WTC11 (cell line): ENCODE measurements around the gene TP63. TPM values are rescaled to one million over a fixed set of nuclear protein-coding genes. Genes with fewer than 3 reads are reported as not detected.

Experiments used
- ATAC-seq: fragments of 200-7000 bp; cut with Tn5 transposase; 2 replicates; pipeline ENCODE4 v1.10.0; 2021; ENCODE audit warnings: mild to moderate bottlenecking, moderate library complexity
- CTCF ChIA-PET: fragments of 300-600 bp; sonication (Branson Sonifier 250); formaldehyde crosslinking; loops from one replicate; lab custom pipeline; 2021; ENCODE audit warnings: antibody characterized with exemption; lab: Charles Lee
- POLR2A ChIA-PET: fragments of 350-600 bp; sonication (Branson Sonifier 250); formaldehyde crosslinking; loops from one replicate; lab custom pipeline; 2021; ENCODE audit warnings: antibody characterized with exemption; lab: Charles Lee
- DNase-seq: peaks from one replicate; pipeline ENCODE4 v3.0.0; 2021; ENCODE audit warnings: low spot score
- H3K27ac Mint-ChIP-seq: 2 replicates; pipeline ENCODE4 v1.8.0; 2021; ENCODE audit warnings: mixed read lengths
- H3K27me3 Mint-ChIP-seq: 2 replicates; pipeline ENCODE4 v1.8.0; 2021; ENCODE audit warnings: low read depth, mild to moderate bottlenecking, moderate library complexity, mixed read lengths
- H3K36me3 Mint-ChIP-seq: 2 replicates; pipeline ENCODE4 v1.8.0; 2021; ENCODE audit warnings: mixed read lengths
- H3K4me1 Mint-ChIP-seq: 2 replicates; pipeline ENCODE4 v1.8.0; 2022; ENCODE audit warnings: mixed read lengths
- H3K4me3 Mint-ChIP-seq: 2 replicates; pipeline ENCODE4 v1.8.0; 2021; ENCODE audit warnings: mild to moderate bottlenecking, moderate library complexity, mixed read lengths
- H3K9me3 Mint-ChIP-seq: 2 replicates; pipeline ENCODE4 v1.8.0; 2021; ENCODE audit warnings: mixed read lengths
- AR ChIP-seq: fragments of 250-450 bp; sonication (Bioruptor Pico); IDR thresholded peaks from 2 replicates; pipeline ENCODE4 v1.9.0; 2021; ENCODE audit warnings: mild to moderate bottlenecking
- CREB1 ChIP-seq: sonication (generic); formaldehyde crosslinking; IDR thresholded peaks from 2 replicates; pipeline ENCODE4 v1.8.0; 2023; ENCODE audit warnings: mild to moderate bottlenecking, missing genetic modification reagents
- E2F1 ChIP-seq: sonication (generic); formaldehyde crosslinking; IDR thresholded peaks from 2 replicates; pipeline ENCODE4 v1.8.0; 2022; ENCODE audit warnings: mild to moderate bottlenecking, missing genetic modification reagents
- E2F4 ChIP-seq: sonication (generic); formaldehyde crosslinking; IDR thresholded peaks from 2 replicates; pipeline ENCODE4 v1.8.1; 2022; ENCODE audit warnings: low read depth, mild to moderate bottlenecking, moderate library complexity, missing genetic modification reagents, borderline replicate concordance
- GABPB1 ChIP-seq: sonication (generic); formaldehyde crosslinking; IDR thresholded peaks from 2 replicates; pipeline ENCODE4 v1.8.1; 2023; ENCODE audit warnings: mild to moderate bottlenecking, missing genetic modification reagents
- HMGXB4 ChIP-seq: sonication (generic); formaldehyde crosslinking; IDR thresholded peaks from 2 replicates; pipeline ENCODE4 v1.8.1; 2023; ENCODE audit warnings: mild to moderate bottlenecking, moderate library complexity, missing genetic modification reagents
- IRF2 ChIP-seq: sonication (generic); formaldehyde crosslinking; IDR thresholded peaks from 2 replicates; pipeline ENCODE4 v1.8.0; 2022; ENCODE audit warnings: low read depth, missing genetic modification reagents, borderline replicate concordance
- JAZF1 ChIP-seq: fragments of 250-450 bp; sonication (Bioruptor Pico); IDR thresholded peaks from 2 replicates; pipeline ENCODE4 v1.9.0; 2021; ENCODE audit warnings: moderate library complexity, mild to moderate bottlenecking, inconsistent platforms
- NFE2L1 ChIP-seq: sonication (generic); formaldehyde crosslinking; IDR thresholded peaks from 2 replicates; pipeline ENCODE4 v1.8.1; 2023; ENCODE audit warnings: missing genetic modification reagents
- NR3C1 ChIP-seq: sonication (generic); formaldehyde crosslinking; conservative IDR thresholded peaks from 2 replicates; pipeline ENCODE4 v1.8.1; 2023; ENCODE audit warnings: low read depth, mild to moderate bottlenecking, missing genetic modification reagents
- SMAD4 ChIP-seq: sonication (generic); formaldehyde crosslinking; IDR thresholded peaks from 2 replicates; pipeline ENCODE4 v1.8.0; 2022; ENCODE audit warnings: mild to moderate bottlenecking, missing genetic modification reagents
- SP1 ChIP-seq: sonication (generic); formaldehyde crosslinking; conservative IDR thresholded peaks from 2 replicates; pipeline ENCODE4 v1.8.1; 2022; ENCODE audit warnings: missing genetic modification reagents
- TEAD4 ChIP-seq: sonication (generic); formaldehyde crosslinking; IDR thresholded peaks from 2 replicates; pipeline ENCODE4 v1.8.0; 2022; ENCODE audit warnings: mild to moderate bottlenecking, missing genetic modification reagents
- TP53 ChIP-seq: sonication (generic); formaldehyde crosslinking; IDR thresholded peaks from 2 replicates; pipeline ENCODE4 v1.8.1; 2023; ENCODE audit warnings: mild to moderate bottlenecking, missing genetic modification reagents
- ZBTB21 ChIP-seq: sonication (generic); formaldehyde crosslinking; IDR thresholded peaks from 2 replicates; pipeline ENCODE4 v1.8.1; 2023; ENCODE audit warnings: mild to moderate bottlenecking, missing genetic modification reagents, borderline replicate concordance
- ZNF121 ChIP-seq: sonication (generic); formaldehyde crosslinking; IDR thresholded peaks from 2 replicates; pipeline ENCODE4 v1.8.0; 2023; ENCODE audit warnings: missing genetic modification reagents
- ZNF138 ChIP-seq: sonication (generic); formaldehyde crosslinking; conservative IDR thresholded peaks from 2 replicates; pipeline ENCODE4 v1.8.1; 2022; ENCODE audit warnings: mild to moderate bottlenecking, moderate library complexity, missing genetic modification reagents
- ZNF219 ChIP-seq: sonication (generic); formaldehyde crosslinking; IDR thresholded peaks from 2 replicates; pipeline ENCODE4 v1.8.0; 2023; ENCODE audit warnings: missing genetic modification reagents, mild to moderate bottlenecking, borderline replicate concordance
- ZNF317 ChIP-seq: sonication (generic); formaldehyde crosslinking; IDR thresholded peaks from 2 replicates; pipeline ENCODE4 v1.8.1; 2023; ENCODE audit warnings: low read depth, mild to moderate bottlenecking, moderate library complexity, missing genetic modification reagents, borderline replicate concordance
- ZNF396 ChIP-seq: fragments of 250-450 bp; sonication (Bioruptor Pico); IDR thresholded peaks from 2 replicates; pipeline ENCODE4 v1.8.0; 2021; ENCODE audit warnings: mild to moderate bottlenecking, moderate library complexity, borderline replicate concordance
- ZNF425 ChIP-seq: fragments of 250-450 bp; sonication (Bioruptor Pico); conservative IDR thresholded peaks from 2 replicates; pipeline ENCODE4 v1.9.0; 2021; ENCODE audit warnings: mild to moderate bottlenecking
- ZNF512 ChIP-seq: sonication (generic); formaldehyde crosslinking; IDR thresholded peaks from 2 replicates; pipeline ENCODE4 v1.8.1; 2022; ENCODE audit warnings: missing genetic modification reagents, borderline replicate concordance
- total RNA-seq: library from RNA; stranded (reverse); gene quantifications from 3 replicates; pipeline ENCODE4 v1.2.3, GENCODE V29; 2021

Gene TP63
- total RNA-seq, 1 experiment from 2014 or later, result 0.09 TPM

GRCh38 chr3:189690672-189691071 lies 59.5 kb downstream of the TP63 start (continued):
- TF ChIP-seq ZNF512, result no peak

- no peak for DNase-seq
- Mint-ChIP-seq H3K27me3 (no peaks in the 10 kb centered on the region; the same call in 1 of the 2 replicates), H3K4me1 (no peaks in the 10 kb centered on the region), H3K27ac (no peak overlapping the region), H3K36me3 (no peaks in the 10 kb centered on the region), H3K4me3 (no peak overlapping the region), H3K9me3 (no peaks in the 10 kb centered on the region)
- TF ChIP-seq IRF2 (CRISPR knock-in tag) (no peak), SP1 (no peak), CREB1 (CRISPR knock-in tag) (no peak), ZNF317 (CRISPR knock-in tag) (no peak), TP53 (CRISPR knock-in tag) (no peak), ZNF138 (no peak), NR3C1 (CRISPR knock-in tag) (no peak), ZNF425 (CRISPR knock-in tag) (no peak), SMAD4 (CRISPR knock-in tag) (no peak), ZNF219 (CRISPR knock-in tag) (no peak)
- POLR2A ChIA-PET, result no interaction called here
- CTCF ChIA-PET, result no interaction called here
- ATAC-seq, result no peak
Measured at GRCh38 chr3:189695400-189695799, 64.2 kb downstream of the TP63 start.

- H3K27me3 Mint-ChIP-seq, result no peaks in the 10 kb centered on the region; the same call in 1 of the 2 replicates
- CTCF ChIA-PET, result interaction anchor here (0.8 kb wide), 1 partner anchor 250 kb away, joined by 3 read pairs; no protein-coding TSS in a partner anchor
- peaks cover 6% of the 10 kb centered on the region for H3K4me1 Mint-ChIP-seq
- no peak overlapping the region for H3K4me3 Mint-ChIP-seq
- ATAC-seq, result no peak
- H3K9me3 Mint-ChIP-seq, result no peaks in the 10 kb centered on the region
- POLR2A ChIA-PET, result no interaction called here
- H3K36me3 Mint-ChIP-seq, result no peaks in the 10 kb centered on the region
- DNase-seq, result no peak
- H3K27ac Mint-ChIP-seq, result no peak overlapping the region
- TF ChIP-seq ZNF396 (CRISPR knock-in tag) (no peak), HMGXB4 (CRISPR knock-in tag) (no peak), JAZF1 (CRISPR knock-in tag) (no peak), AR (CRISPR knock-in tag) (no peak), GABPB1 (CRISPR knock-in tag) (no peak), ZNF121 (CRISPR knock-in tag) (no peak), ZBTB21 (CRISPR knock-in tag) (no peak), TP53 (CRISPR knock-in tag) (no peak), NFE2L1 (CRISPR knock-in tag) (no peak), E2F4 (no peak), TEAD4 (CRISPR knock-in tag) (no peak), ZNF512 (no peak), SMAD4 (CRISPR knock-in tag) (no peak), E2F1 (CRISPR knock-in tag) (no peak)
Measured at GRCh38 chr3:189698811-189699210, 67.6 kb downstream of the TP63 start.
